ENCODE data around the gene CMSS1.

DNA sequence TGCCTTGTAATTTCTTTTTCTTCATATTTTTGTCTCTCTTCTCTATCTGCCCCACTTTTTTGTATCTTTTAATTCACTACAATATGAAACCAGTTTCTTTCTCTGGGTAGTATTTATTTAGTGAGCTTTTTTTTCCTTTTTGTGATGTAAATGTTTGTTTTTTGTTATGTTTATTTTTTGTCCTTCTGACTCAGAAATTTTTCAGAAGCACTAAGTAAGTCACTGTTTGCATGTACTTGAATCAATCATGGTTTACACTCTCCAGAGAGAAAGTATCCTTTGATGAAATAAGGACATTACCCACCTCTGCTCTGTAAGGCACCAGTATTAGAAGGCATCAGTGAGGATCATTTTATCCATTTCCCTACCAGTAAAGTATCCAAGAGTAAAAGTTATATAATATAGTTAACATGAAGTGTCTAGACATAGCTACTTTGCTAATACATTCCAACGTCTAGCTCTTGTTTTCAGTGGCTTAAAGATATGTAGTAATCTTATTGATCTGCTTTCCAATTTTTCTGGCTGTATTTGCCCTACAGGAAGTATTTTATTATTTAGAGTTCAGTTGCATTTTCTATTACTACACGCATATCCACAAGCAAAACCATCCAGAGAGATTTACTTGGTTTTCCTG, 271.2 kb downstream of the CMSS1 start:
- TF ChIP-seq POLR2A (IDR thresholded peaks at IDR 0.05): no peak
- TF ChIP-seq, protein P1, sequence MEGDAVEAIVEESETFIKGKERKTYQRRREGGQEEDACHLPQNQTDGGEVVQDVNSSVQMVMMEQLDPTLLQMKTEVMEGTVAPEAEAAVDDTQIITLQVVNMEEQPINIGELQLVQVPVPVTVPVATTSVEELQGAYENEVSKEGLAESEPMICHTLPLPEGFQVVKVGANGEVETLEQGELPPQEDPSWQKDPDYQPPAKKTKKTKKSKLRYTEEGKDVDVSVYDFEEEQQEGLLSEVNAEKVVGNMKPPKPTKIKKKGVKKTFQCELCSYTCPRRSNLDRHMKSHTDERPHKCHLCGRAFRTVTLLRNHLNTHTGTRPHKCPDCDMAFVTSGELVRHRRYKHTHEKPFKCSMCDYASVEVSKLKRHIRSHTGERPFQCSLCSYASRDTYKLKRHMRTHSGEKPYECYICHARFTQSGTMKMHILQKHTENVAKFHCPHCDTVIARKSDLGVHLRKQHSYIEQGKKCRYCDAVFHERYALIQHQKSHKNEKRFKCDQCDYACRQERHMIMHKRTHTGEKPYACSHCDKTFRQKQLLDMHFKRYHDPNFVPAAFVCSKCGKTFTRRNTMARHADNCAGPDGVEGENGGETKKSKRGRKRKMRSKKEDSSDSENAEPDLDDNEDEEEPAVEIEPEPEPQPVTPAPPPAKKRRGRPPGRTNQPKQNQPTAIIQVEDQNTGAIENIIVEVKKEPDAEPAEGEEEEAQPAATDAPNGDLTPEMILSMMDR (IDR thresholded peaks at IDR 0.05): no peak
